ENCODE data around the gene TSSK1B. TPM values are rescaled to one million over a fixed set of nuclear protein-coding genes. Genes with fewer than 3 reads are reported as not detected.

Gene TSSK1B
- total RNA-seq, 1 experiment from 2014 or later = 0.17 TPM

GRCh38 chr5:113427871-113428574 lies 6.8 kb downstream of the TSSK1B start:
- Histone ChIP-seq H2BK20ac (ENCODE audit: low read depth, low read length, poor library complexity, severe bottlenecking) (no peak overlapping the region), H3K4ac (ENCODE audit: low read depth, low read length) (no peak overlapping the region), H3K27ac (ENCODE audit: insufficient read length, low read depth, low read length) (no peak overlapping the region), H2AK5ac (ENCODE audit: insufficient read length, low read length) (no peak overlapping the region), H3K14ac (ENCODE audit: insufficient read depth, low read length) (no peak overlapping the region), H3K23ac (ENCODE audit: insufficient read length, low read depth, low read length) (no peak overlapping the region), H3K9me3 (ENCODE audit: control insufficient read depth, low read depth, low read length) (no peaks in the 10 kb centered on the region), H3K79me1 (ENCODE audit: insufficient read depth, low read depth, low read length, poor library complexity, severe bottlenecking) (no peaks in the 10 kb centered on the region), H2BK12ac (ENCODE audit: insufficient read length, low read depth, low read length) (no peak overlapping the region), H2BK120ac (ENCODE audit: low read depth, low read length, poor library complexity, severe bottlenecking) (no peak overlapping the region), H3K23me2 (ENCODE audit: insufficient read length, low read depth, low read length, poor library complexity, severe bottlenecking) (no peaks in the 10 kb centered on the region), H3K18ac (ENCODE audit: insufficient read length, low read depth, low read length) (no peak overlapping the region), H4K91ac (ENCODE audit: insufficient read length, low read depth, low read length) (no peak overlapping the region), H4K8ac (replicated peaks; ENCODE audit: insufficient read length, low read depth, low read length) (no peak overlapping the region), H3K79me2 (ENCODE audit: insufficient read depth, low read length) (no peaks in the 10 kb centered on the region), H2BK15ac (ENCODE audit: low read depth, low read length) (no peak overlapping the region), H4K20me1 (ENCODE audit: control insufficient read depth, insufficient read depth, insufficient read length) (no peaks in the 10 kb centered on the region), H3K9ac (ENCODE audit: extremely low read depth, insufficient read length, low read length) (no peak overlapping the region), H3K27me3 (ENCODE audit: insufficient read depth, low read length) (no peaks in the 10 kb centered on the region), H3T11ph (ENCODE audit: low read length) (no peak overlapping the region), H4K5ac (ENCODE audit: insufficient read length, low read depth, low read length) (no peak overlapping the region), H2BK5ac (ENCODE audit: insufficient read length, low read length) (no peak overlapping the region), H3K4me1 (ENCODE audit: insufficient read depth, low read length) (no peaks in the 10 kb centered on the region), H2AFZ (ENCODE audit: low read length) (no peak overlapping the region), H3K4me2 (ENCODE audit: insufficient read depth, insufficient read length, low read length) (no peak overlapping the region), H3K56ac (ENCODE audit: insufficient read length, low read depth, low read length) (no peak overlapping the region)
- H3K4me1 Mint-ChIP-seq = no peaks in the 10 kb centered on the region
- no peaks in the 10 kb centered on the region for H3K27me3 Mint-ChIP-seq (ENCODE audit: low read depth)
- DNase-seq = no peak
- no peak overlapping the region for H3K27ac Mint-ChIP-seq
- H3K4me3 Mint-ChIP-seq = no peak overlapping the region
- H3K36me3 Mint-ChIP-seq (ENCODE audit: insufficient read depth in 1 of 3, low read depth in 3 of 3) = no peaks in the 10 kb centered on the region
- no CpG with 5 or more reads among the region's 3 CpGs for WGBS (ENCODE audit: extremely low coverage, insufficient read length, low lambda C conversion rate)
- no peaks in the 10 kb centered on the region for H3K9me3 Mint-ChIP-seq
- TF ChIP-seq CTCF (conservative IDR thresholded peaks at IDR 0.05) = no peak

All from H9 (cell line).